ENCODE data around the gene SLC49A4.

DNA sequence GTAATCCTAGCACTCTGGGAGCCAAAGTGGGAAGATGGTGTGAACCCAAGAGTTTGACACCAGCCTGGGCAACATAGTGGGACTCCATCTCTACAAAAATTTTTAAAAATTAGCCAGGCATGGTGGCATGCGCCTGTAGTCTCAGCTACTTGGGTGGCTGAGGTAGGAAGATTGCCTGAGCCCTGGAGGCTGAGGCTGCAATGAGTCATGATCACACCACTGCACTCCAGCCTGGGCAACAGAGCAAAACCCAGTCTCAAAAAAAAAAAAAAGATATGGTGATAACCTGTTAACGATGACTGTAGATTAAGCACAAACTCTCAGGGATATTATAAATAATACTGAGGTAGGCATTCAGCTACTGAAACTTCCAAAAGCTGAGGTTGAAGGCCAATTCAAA, 107.5 kb downstream of the SLC49A4 start:
- no peak for TF ChIP-seq CTCF (conservative IDR thresholded peaks at IDR 0.05; ENCODE audit: low read length)
- TF ChIP-seq EZH2phosphoT487 (IDR thresholded peaks at IDR 0.05; ENCODE audit: borderline replicate concordance) = no peak
